H1 (cell line): ENCODE data around the gene S100A12. TPM values are rescaled to one million over a fixed set of nuclear protein-coding genes. Genes with fewer than 3 reads are reported as not detected.
A peak's percentile ranks its signal among the peaks of the same experiment; 100 is the strongest.

Experiments used
- CTCF ChIA-PET: fragments of 300-600 bp; sonication (Branson Sonifier 250); formaldehyde crosslinking; loops from one replicate; lab custom pipeline; 2021; ENCODE audit not compliant: partially characterized antibody; lab: Charles Lee
- POLR2A ChIA-PET: fragments of 300-600 bp; sonication (Branson Sonifier 250); formaldehyde crosslinking; loops from one replicate; lab custom pipeline; 2021; ENCODE audit warnings: inconsistent platforms; ENCODE audit not compliant: partially characterized antibody; lab: Charles Lee
- DNase-seq, 2 experiments: peaks; one replicate each; pipeline versions ENCODE4 v3.0.0 to v3.0.0-alpha.2; 2010 to 2022; ENCODE audit warnings: low spot score in 2 of 2, low read depth in 1 of 2, mixed read lengths in 1 of 2
- FAIRE-seq: peaks from 2 replicates; lab custom pipeline; 2011; peaks lifted over from hg19 to GRCh38; lab: Jason Lieb, UNC
- H2AFZ ChIP-seq: 2 replicates; pipeline ENCODE4 v1.8.1; 2012; ENCODE audit warnings: low read length, inconsistent platforms
- H2AK5ac ChIP-seq: 2 replicates; pipeline ENCODE4 v1.6.1; 2013; ENCODE audit warnings: low read depth, low read length
- H2BK120ac ChIP-seq: replicated peaks from 2 replicates; pipeline ENCODE3; 2013; ENCODE audit warnings: low read depth, low read length, inconsistent platforms
- H2BK12ac ChIP-seq: 2 replicates; pipeline ENCODE4 v1.6.1; 2013; ENCODE audit warnings: low read depth, low read length
- H2BK15ac ChIP-seq: 2 replicates; pipeline ENCODE4 v1.6.1; 2013; ENCODE audit warnings: low read length
- H2BK20ac ChIP-seq: 2 replicates; pipeline ENCODE4 v1.6.1; 2013; ENCODE audit warnings: low read length
- H2BK5ac ChIP-seq: 2 replicates; pipeline ENCODE4 v1.6.1; 2013; ENCODE audit warnings: low read depth, low read length
- H3K14ac ChIP-seq: 2 replicates; pipeline ENCODE4 v1.6.1; 2013; ENCODE audit warnings: inconsistent platforms; ENCODE audit not compliant: insufficient read length
- H3K18ac ChIP-seq: 2 replicates; pipeline ENCODE4 v1.6.1; 2013; ENCODE audit warnings: low read length; ENCODE audit errors: extremely low read depth
- H3K23ac ChIP-seq: 2 replicates; pipeline ENCODE4 v1.6.1; 2013; ENCODE audit warnings: inconsistent platforms; ENCODE audit not compliant: insufficient read length
- H3K23me2 ChIP-seq: 2 replicates; pipeline ENCODE4 v1.6.1; 2013; ENCODE audit warnings: low read depth, low read length
- H3K27ac ChIP-seq: 2 replicates; pipeline ENCODE4 v1.6.1; 2011; ENCODE audit warnings: low read depth, low read length, inconsistent platforms
- H3K27me3 ChIP-seq, 4 experiments: replicated peaks in 1 of 4; 1 replicate in 1 of 4; 2 replicates in 3 of 4; pipeline versions ENCODE4 v1.6.1 to v1.8.1; 2011 to 2013; ENCODE audit warnings: low read length in 3 of 4, mild to moderate bottlenecking in 3 of 4, inconsistent platforms in 2 of 4, mixed read lengths in 2 of 4, moderate library complexity in 1 of 4; ENCODE audit not compliant: control insufficient read depth in 3 of 4, insufficient read depth in 3 of 4; ENCODE audit errors: extremely low read depth in 1 of 4
- H3K36me3 ChIP-seq, 4 experiments: 2 replicates each; pipeline versions ENCODE4 v1.6.1 to v1.8.1; 2011 to 2013; ENCODE audit warnings: mild to moderate bottlenecking in 4 of 4, low read length in 3 of 4, moderate library complexity in 2 of 4, control low read depth in 1 of 4, inconsistent platforms in 1 of 4; ENCODE audit not compliant: insufficient read depth in 4 of 4, control insufficient read depth in 2 of 4
- H3K4ac ChIP-seq: replicated peaks from 2 replicates; pipeline ENCODE3; 2013; ENCODE audit warnings: low read length, low read depth, mixed read lengths, inconsistent platforms; ENCODE audit not compliant: insufficient read length
- H3K4me1 ChIP-seq, 4 experiments: replicated peaks in 1 of 4; 1 replicate in 1 of 4; 2 replicates in 3 of 4; pipeline versions ENCODE4 v1.6.1 to v1.8.1; 2011 to 2013; ENCODE audit warnings: low read length in 3 of 4, inconsistent platforms in 2 of 4, mixed read lengths in 1 of 4; ENCODE audit not compliant: insufficient read depth in 4 of 4, control insufficient read depth in 3 of 4
- H3K4me2 ChIP-seq, 2 experiments: 2 replicates each; pipeline versions ENCODE4 v1.6.1 to v1.8.1; 2011 to 2013; ENCODE audit warnings: low read depth in 2 of 2, low read length in 2 of 2, control low read depth in 1 of 2, inconsistent platforms in 1 of 2, mild to moderate bottlenecking in 1 of 2; ENCODE audit not compliant: insufficient read depth in 1 of 2
- H3K4me3 ChIP-seq, 4 experiments: fragments of 200-600, 300-600 bp in 1 of 4; sonication (generic), shearing (Covaris generic), sonication (Bioruptor Twin) in 1 of 4; 2 replicates each; pipeline versions ENCODE4 v1.5.1 to v1.8.1; 2011 to 2016; ENCODE audit warnings: low read length in 4 of 4, low read depth in 3 of 4, control low read depth in 2 of 4, inconsistent platforms in 2 of 4, mild to moderate bottlenecking in 2 of 4, mixed read lengths in 1 of 4, moderate library complexity in 1 of 4; ENCODE audit not compliant: insufficient read depth in 2 of 4; ENCODE audit errors: extremely low read depth in 1 of 4
- H3K56ac ChIP-seq: replicated peaks from 2 replicates; pipeline ENCODE3; 2013; ENCODE audit warnings: low read depth, mild to moderate bottlenecking, mixed read lengths, low read length, inconsistent platforms; ENCODE audit not compliant: insufficient read length
- H3K79me1 ChIP-seq: 2 replicates; pipeline ENCODE4 v1.6.1; 2013; ENCODE audit warnings: low read depth, low read length, control low read depth
- H3K79me2 ChIP-seq, 2 experiments: 2 replicates each; pipeline versions ENCODE4 v1.6.1 to v1.8.1; 2012 to 2013; ENCODE audit warnings: low read length in 2 of 2, mild to moderate bottlenecking in 2 of 2, inconsistent platforms in 1 of 2; ENCODE audit not compliant: insufficient read depth in 2 of 2, control insufficient read depth in 1 of 2
- H3K9ac ChIP-seq, 4 experiments: replicated peaks in 1 of 4; 1 replicate in 1 of 4; 2 replicates in 3 of 4; pipeline versions ENCODE4 v1.6.1 to v1.8.1; 2011 to 2013; ENCODE audit warnings: low read depth in 3 of 4, low read length in 3 of 4, control low read depth in 2 of 4, mild to moderate bottlenecking in 2 of 4, moderate library complexity in 2 of 4, inconsistent platforms in 1 of 4; ENCODE audit errors: extremely low read depth in 1 of 4
- H3K9me3 ChIP-seq, 2 experiments: 2 replicates each; pipeline versions ENCODE4 v1.6.1 to v1.8.1; 2012 to 2013; ENCODE audit warnings: mild to moderate bottlenecking in 2 of 2, moderate library complexity in 2 of 2, control low read depth in 1 of 2, inconsistent platforms in 1 of 2, low read depth in 1 of 2, low read length in 1 of 2, mixed read lengths in 1 of 2; ENCODE audit not compliant: insufficient read depth in 2 of 2
- H4K20me1 ChIP-seq, 2 experiments: replicated peaks in 1 of 2; 2 replicates each; pipeline versions ENCODE3 to v1.8.1; 2011 to 2013; ENCODE audit warnings: inconsistent platforms in 2 of 2, low read length in 2 of 2, mild to moderate bottlenecking in 1 of 2; ENCODE audit not compliant: insufficient read depth in 2 of 2, control insufficient read depth in 1 of 2
- H4K5ac ChIP-seq: 2 replicates; pipeline ENCODE4 v1.6.1; 2013; ENCODE audit warnings: low read length, low read depth, mixed read lengths, inconsistent platforms; ENCODE audit not compliant: insufficient read length
- H4K8ac ChIP-seq: 2 replicates; pipeline ENCODE4 v1.8.0; 2013; ENCODE audit warnings: mild to moderate bottlenecking, moderate library complexity, low read length, inconsistent platforms; ENCODE audit not compliant: insufficient read depth; ENCODE audit errors: extremely low read depth
- H4K91ac ChIP-seq: replicated peaks from 2 replicates; pipeline ENCODE3; 2013; ENCODE audit warnings: low read length, mixed read lengths, inconsistent platforms; ENCODE audit not compliant: insufficient read length
- BCL11A ChIP-seq, 2 experiments: IDR thresholded peaks; one replicate each; pipeline ENCODE4 v1.6.1; 2011; ENCODE audit warnings: low read depth in 2 of 2, low read length in 2 of 2, mild to moderate bottlenecking in 2 of 2
- CHD2 ChIP-seq: IDR thresholded peaks from 2 replicates; pipeline ENCODE4 v1.6.1; 2012; ENCODE audit warnings: low read length, improper control_type of control experiment
- FOSL1 ChIP-seq: IDR thresholded peaks from 2 replicates; pipeline ENCODE4 v1.6.1; 2011; ENCODE audit warnings: mild to moderate bottlenecking, low read depth, low read length, moderate library complexity; ENCODE audit not compliant: insufficient read depth
- KDM1A ChIP-seq: fragments of 200-600, 300-600 bp; sonication (generic); IDR thresholded peaks from 2 replicates; pipeline ENCODE4 v1.7.1; 2016; ENCODE audit warnings: mild to moderate bottlenecking, low read length, borderline replicate concordance
- NANOG ChIP-seq: IDR thresholded peaks from 2 replicates; pipeline ENCODE4 v1.6.1; 2011; ENCODE audit warnings: low read length, low read depth, mild to moderate bottlenecking, inconsistent platforms; ENCODE audit not compliant: insufficient read depth, poor library complexity, severe bottlenecking
- SAP30 ChIP-seq: fragments of 300-600 bp; sonication (generic); IDR thresholded peaks from 2 replicates; pipeline ENCODE4 v1.7.1; 2012; ENCODE audit warnings: low read length, moderate library complexity, mild to moderate bottlenecking, inconsistent platforms; ENCODE audit not compliant: insufficient read depth, insufficient replicate concordance
- WGBS, 2 experiments: shearing (Covaris generic) in 1 of 2; methylation state at CpG; one replicate each; pipeline versions ENCODE4 v1.1.6 to v1.1.7; 2013 to 2015; ENCODE audit warnings: low lambda C conversion rate in 2 of 2, mixed read lengths in 2 of 2, inconsistent platforms in 1 of 2, low coverage in 1 of 2, missing lambda C conversion rate in 1 of 2; ENCODE audit not compliant: insufficient replicate concordance in 2 of 2, insufficient coverage in 1 of 2, insufficient read length in 1 of 2; ENCODE audit errors: extremely low coverage in 1 of 2, missing lambda C conversion rate in 1 of 2; 5-methylcytosine and 5-hydroxymethylcytosine counted together
- polyA plus RNA-seq, 7 experiments: library from polyadenylated mRNA; depleted of rRNA in 3 of 7; stranded (reverse) in 5 of 7; unstranded in 2 of 7; fragments of >200 nt in 5 of 7; fragments of 200-250 nt in 2 of 7; gene quantifications; 1 replicate in 5 of 7; 2 replicates in 1 of 7; 4 replicates in 1 of 7; pipeline versions ENCODE4 v1.2.1 to v1.2.3, GENCODE V29; 2011 to 2013; ENCODE audit warnings: missing spikeins in 2 of 7, mixed read lengths in 2 of 7
- total RNA-seq: library from RNA; stranded (reverse); fragmentation: NEBNext Ultra II Directional; extraction: Animal tissue kit (Norgen Biotek cat#: 25700); gene quantifications from 2 replicates; pipeline ENCODE4 v1.2.1, GENCODE V29; 2021
- TF ChIP-seq, protein P1 (sequence below), 3 experiments: IDR thresholded peaks; 1 replicate in 2 of 3; 2 replicates in 1 of 3; pipeline versions ENCODE4 v1.5.1 to v1.6.1; 2011; ENCODE audit warnings: low read length in 3 of 3, mild to moderate bottlenecking in 3 of 3, inconsistent platforms in 2 of 3, low read depth in 1 of 3, moderate library complexity in 1 of 3; ENCODE audit not compliant: insufficient read depth in 1 of 3; ENCODE audit errors: control extremely low read depth in 1 of 3

Gene S100A12
- total and polyA plus RNA-seq, 2 of the 8 experiments (the other 6 are each of a cell fraction or from before 2014, with no cell fraction given), result not detected

DNA sequence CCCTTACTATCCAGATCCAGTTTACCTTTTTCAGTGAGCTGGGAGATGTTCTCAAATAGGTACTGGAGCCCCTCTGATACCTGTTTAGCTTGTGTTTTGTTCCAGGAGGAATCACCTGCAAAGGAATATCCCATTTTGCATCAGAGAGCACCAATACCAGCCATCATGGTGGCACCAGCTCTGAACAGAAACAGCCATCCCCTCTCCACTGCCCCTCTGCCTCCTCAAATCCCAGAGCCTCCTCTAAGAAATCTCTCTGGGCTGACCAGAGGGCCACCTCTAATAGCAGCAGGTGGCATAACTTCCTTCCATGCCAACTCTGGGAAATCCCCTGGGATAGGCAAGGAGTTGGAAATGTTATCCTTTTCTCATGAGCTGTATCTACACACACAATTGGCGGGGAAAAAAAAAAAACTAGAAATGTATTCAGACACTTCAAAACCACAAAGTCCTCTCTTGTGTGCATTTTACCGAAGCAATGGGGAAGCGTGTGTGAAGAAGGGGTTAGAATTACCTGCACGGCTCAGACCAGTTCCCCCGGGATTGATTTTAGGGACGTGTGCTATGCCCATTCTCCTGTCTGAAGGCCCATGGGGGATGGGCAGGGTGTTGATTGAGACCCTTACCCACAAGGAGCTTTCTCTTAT, 29.2 kb downstream of the S100A12 start:
- no peaks in the 10 kb centered on the region for H3K79me2 ChIP-seq
- 92% methylated on average over 5 of the region's 6 CpGs; no CpG with 5 or more reads in 1 of the 2 experiments for WGBS, 2 experiments
- CTCF ChIA-PET, result interaction anchor here (1.5 kb wide), 1 partner anchor 9 kb away, joined by 5 read pairs; no protein-coding TSS in a partner anchor
- TF ChIP-seq FOSL1, result no peak
- TF ChIP-seq, protein P1, sequence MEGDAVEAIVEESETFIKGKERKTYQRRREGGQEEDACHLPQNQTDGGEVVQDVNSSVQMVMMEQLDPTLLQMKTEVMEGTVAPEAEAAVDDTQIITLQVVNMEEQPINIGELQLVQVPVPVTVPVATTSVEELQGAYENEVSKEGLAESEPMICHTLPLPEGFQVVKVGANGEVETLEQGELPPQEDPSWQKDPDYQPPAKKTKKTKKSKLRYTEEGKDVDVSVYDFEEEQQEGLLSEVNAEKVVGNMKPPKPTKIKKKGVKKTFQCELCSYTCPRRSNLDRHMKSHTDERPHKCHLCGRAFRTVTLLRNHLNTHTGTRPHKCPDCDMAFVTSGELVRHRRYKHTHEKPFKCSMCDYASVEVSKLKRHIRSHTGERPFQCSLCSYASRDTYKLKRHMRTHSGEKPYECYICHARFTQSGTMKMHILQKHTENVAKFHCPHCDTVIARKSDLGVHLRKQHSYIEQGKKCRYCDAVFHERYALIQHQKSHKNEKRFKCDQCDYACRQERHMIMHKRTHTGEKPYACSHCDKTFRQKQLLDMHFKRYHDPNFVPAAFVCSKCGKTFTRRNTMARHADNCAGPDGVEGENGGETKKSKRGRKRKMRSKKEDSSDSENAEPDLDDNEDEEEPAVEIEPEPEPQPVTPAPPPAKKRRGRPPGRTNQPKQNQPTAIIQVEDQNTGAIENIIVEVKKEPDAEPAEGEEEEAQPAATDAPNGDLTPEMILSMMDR (IDR thresholded peaks at IDR 0.05; ENCODE audit: control extremely low read depth in 1 of 3, insufficient read depth in 1 of 3, low read depth in 1 of 3, low read length in 3 of 3), result no peak
- TF ChIP-seq NANOG, result no peak
- TF ChIP-seq CHD2, result no peak
- no peak for TF ChIP-seq KDM1A
- no peak for TF ChIP-seq BCL11A (IDR thresholded peaks at IDR 0.05; ENCODE audit: low read depth in 2 of 2, low read length in 2 of 2)
- TF ChIP-seq SAP30, result no peak

More for the DNA sequence above, 29.2 kb downstream of the S100A12 start:
- Histone ChIP-seq H4K20me1 (no peaks in the 10 kb centered on the region), H3K36me3 (no peaks in the 10 kb centered on the region), H3K27ac (no peak overlapping the region), H3K79me1 (no peaks in the 10 kb centered on the region), H3K23me2 (no peaks in the 10 kb centered on the region), H3K4ac (no peak overlapping the region), H2BK12ac (no peak overlapping the region), H3K4me3 (no peak overlapping the region), H2BK15ac (no peak overlapping the region), H3K9ac (no peak overlapping the region), H2BK5ac (no peak overlapping the region), H4K5ac (no peak overlapping the region), H3K4me2 (no peak overlapping the region), H3K56ac (no peak overlapping the region), H2AFZ (no peak overlapping the region), H3K4me1 (no peaks in the 10 kb centered on the region; a peak in 1 of 7 replicates), H3K18ac (no peak overlapping the region), H3K23ac (no peak overlapping the region), H3K14ac (no peak overlapping the region), H3K9me3 (no peaks in the 10 kb centered on the region), H4K91ac (no peak overlapping the region), H3K27me3 (peaks cover 0 to 2% (median 0%) of the 10 kb centered on the region in 4 experiments; a peak in 1 of 7 replicates), H2BK20ac (no peak overlapping the region), H4K8ac (no peak overlapping the region), H2AK5ac (no peak overlapping the region), H2BK120ac (no peak overlapping the region)
- FAIRE-seq (no peak), DNase-seq (peak in 1 of 2 experiments; percentile 20)
- POLR2A ChIA-PET, result no interaction called here
